ENCODE results near the gene TMEM209.
"Not testable (repeated sequence)": the region's sequence is repeated elsewhere in the genome, so short reads cannot be mapped to it uniquely, and the experiment has no call there.

Gene TMEM209

DNA sequence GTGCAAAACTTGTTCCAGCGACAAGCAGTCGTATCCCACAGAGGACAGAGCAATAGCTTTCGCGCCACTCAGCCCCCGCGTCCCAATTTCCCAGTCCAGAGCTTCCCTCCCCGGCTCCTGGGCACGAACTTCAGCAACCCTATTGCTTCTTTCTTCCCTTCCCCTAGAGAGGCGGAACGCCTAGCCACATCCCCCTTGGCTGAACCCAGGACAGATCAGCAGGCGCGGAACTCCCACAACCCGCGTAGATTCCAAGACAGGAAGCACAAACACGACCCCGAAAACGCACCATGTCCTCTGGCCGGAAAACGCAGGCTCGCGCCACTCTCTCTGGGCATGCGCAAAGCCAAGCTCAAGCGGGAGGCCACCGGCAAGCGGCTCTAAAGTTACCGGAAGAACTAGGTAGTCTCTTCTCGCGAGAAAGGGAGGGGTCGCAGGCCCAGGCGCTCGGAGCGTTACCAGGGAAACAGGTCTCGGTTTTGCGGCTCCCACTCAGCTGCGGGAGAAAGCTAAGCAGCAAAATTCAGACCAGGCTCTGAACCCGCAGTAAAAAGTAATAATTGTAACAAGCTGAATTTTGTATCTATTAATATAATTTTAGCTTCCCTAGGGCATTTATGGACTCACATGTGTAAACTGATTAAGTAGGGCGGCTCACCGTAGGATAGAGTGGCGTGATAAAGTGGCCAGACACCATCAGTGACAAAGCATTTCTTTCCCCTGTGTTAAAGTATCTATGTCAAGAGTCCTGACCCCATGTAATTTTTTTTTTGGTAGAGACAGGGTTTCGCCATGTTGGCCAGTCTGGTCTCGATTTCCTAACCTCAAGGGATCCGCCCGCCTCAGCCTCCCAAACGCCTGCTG is at the start of gene TMEM209:
TSS of gene TMEM209 (minus strand) at position 323 of the 864 bp plus-strand sequence. CDS start at position 292, 31 bp downstream.
- DNase-seq (ENCODE audit: low read depth) = peak; percentile 92

DNA sequence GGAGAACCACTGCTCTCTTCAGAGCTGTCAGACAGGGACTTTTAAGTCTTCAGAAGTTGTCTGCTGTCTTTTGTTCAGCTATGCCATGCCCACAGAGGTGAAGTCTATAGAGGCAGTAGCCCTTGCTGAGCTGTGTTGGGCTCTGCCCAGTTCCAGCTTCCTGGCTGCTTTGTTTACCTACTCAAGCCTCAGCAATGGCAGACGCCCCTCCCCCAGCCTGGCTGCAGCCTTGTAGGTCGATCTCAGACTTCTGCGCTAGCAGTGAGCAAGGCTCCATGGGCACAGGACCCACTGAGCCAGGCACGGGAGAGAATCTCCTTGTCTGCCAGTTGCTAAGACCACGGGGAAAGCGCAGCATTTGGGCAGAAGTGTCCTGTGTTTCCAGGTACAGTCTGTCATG is 49.3 kb upstream of the TMEM209 start:
- no peak for DNase-seq (ENCODE audit: low read depth)

DNA sequence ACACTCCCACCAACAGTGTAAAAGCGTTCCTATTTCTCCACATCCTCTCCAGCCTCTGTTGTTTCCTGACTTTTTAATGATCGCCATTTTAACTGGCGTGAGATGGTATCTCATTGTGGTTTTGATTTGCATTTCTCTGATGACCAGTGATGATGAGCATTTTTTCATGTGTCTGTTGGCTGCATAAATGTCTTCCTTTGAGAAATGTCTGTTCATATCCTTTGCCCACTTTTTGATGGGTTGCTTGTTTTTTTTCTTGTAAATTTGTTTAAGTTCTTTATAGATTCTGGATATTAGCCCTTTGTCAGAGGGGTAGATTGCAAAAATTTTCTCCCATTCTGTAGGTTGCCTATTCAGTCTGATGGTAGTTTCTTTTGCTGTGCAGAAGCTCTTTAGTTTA is 44.4 kb upstream of the TMEM209 start:
- DNase-seq (ENCODE audit: low read depth) = not testable (repeated sequence)

DNA sequence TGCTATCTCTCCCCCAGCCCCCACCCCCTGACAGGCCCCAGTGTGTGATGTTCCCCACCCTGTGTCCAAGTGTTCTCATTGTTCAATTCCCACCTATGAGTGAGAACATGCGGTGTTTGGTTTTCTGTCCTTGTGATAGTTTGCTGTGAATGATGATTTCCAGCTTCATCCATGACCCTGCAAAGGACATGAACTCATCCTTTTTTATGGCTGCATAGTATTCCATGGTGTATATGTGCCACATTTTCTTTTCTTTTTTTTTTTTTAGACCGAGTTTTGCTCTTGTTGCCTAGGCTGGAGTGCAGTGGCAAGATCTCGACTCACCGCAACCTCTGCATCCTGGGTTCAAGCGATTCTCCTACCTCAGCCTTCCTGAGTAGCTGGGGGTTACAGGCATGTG is 43.6 kb upstream of the TMEM209 start:
- not testable (repeated sequence) for DNase-seq (ENCODE audit: low read depth)

DNA sequence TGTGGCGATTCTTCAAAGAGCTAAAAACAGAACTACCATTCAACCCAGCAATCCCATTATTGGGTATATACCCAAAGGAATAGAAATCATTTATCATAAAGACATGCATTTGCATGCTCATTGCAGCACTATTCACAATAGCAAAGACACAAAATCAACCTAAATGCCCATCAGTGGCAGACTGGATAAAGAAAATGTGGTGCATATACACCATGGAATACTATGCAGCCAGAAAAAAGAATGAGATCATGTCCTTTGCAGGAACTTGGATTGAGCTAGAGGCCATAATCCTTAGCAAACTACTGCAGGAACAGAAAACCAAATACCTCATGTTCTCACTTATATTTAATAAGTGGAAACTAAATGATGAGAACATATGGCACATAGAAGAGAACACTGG is 41.3 kb upstream of the TMEM209 start:
- DNase-seq (ENCODE audit: low read depth) = not testable (repeated sequence)

DNA sequence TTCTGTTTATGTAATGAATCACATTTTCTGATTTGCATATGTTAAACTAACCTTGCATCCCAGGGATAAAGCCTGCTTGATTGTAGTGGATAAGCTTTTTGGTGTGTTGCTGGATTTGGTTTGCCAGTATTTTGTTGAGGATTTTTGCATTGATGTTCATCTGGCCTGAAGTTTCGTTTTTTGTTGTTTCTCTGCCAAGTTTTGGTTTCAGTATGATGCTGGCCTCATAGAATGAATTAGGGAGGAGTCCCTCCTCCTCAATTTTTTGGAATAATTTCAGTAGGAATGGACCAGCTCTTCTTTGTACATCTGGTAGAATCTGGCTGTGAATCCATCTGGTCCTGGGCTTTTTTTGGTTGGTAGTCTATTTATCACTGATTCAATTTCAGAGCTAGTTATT is 38.3 kb upstream of the TMEM209 start:
- DNase-seq (ENCODE audit: low read depth) = not testable (repeated sequence)

DNA sequence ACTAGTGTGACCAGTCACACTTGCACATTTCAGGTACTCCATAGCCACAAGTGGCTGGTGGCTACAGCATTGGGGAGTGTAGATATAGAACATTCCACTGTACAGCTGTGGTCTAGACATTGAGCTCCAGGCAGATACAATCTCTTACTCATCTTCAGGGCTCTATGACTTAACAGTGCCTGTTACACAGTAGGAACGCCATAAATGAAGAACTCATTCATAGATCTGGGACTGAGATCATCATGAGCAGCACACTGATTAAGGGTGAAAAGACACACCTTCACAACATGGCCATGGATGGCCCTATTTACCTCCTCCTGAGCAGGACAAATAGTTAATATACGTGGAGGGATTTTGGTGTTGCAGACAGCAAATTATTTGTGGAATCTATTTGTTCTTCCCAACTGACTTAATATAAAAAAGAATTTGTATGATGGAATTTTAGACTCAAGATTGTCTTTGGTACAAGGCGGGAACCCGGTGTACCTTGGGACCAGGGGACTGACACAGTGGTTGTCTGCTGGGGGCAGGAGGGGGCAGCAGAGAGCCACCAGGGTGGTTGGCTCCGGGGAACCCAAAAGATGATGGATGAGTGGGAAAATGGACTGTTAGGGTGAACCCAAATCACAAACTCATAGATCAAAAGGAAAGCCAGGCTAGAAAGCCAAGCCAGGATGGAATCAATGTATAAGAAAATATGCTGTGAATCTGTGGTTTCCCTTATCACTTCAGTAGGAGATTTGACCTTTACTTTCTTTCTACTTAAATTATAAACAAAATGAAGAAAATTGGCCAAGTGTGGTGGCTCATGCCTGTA is 37.2 kb upstream of the TMEM209 start:
- DNase-seq (ENCODE audit: low read depth) = peak; percentile 28

DNA sequence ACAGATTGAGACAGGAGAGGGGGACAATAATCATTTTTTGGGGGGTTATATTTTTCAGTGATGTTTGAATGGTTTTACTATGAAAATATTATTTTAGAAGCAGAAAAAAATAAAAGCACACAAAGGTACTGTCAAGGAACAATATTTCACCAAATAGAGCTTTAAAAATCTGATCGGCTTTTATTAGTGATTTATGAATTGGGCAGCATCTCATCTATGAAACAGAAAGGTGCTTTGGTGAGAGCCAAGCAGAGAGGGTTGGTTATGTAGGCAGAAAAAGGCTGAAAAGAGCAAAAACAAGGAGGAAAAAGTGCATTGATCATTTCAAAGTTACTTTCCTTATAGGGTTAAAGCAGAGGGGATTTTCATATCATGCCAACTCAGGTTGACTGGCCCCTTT is 35.0 kb upstream of the TMEM209 start:
- DNase-seq (ENCODE audit: low read depth) = no peak

DNA sequence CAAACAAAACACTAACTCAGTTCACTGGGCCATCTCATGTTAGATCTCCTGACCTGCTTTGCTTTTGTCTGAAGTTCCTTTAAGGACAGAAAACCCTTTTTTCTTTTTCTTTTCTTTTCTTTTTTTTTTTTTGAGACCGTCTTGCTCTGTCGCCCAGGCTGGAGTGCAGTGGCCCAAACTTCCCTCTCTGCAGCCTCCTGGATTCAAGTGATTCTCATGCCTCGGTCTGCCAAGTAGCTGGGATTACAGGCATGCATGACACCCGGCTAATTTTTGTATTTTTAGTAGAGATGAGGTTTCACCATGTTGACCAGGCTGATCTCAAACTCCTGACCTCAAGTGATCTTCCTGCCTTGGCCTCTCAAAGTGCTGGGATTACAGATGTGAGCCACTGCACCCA is 31.2 kb upstream of the TMEM209 start:
- not testable (repeated sequence) for DNase-seq (ENCODE audit: low read depth)

DNA sequence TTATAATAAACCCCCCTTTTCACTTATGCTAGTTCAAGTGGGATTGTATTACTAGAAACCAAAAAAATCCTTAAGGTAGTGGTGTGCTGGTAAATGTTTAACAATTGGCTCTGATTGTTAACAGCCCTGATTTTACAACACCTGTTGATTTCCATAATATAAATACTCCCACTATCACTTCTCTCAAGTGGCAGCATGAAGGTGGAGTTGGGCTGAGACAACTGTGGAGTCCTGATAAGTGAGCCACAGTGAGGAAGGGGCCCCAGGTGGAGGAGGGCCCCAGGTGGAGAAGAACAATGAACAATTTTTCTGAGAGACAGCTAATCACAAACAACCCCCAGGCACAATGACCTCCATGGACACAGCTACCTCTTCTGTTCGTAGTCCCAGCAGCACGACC is 28.9 kb upstream of the TMEM209 start:
- no peak for DNase-seq (ENCODE audit: low read depth)

DNA sequence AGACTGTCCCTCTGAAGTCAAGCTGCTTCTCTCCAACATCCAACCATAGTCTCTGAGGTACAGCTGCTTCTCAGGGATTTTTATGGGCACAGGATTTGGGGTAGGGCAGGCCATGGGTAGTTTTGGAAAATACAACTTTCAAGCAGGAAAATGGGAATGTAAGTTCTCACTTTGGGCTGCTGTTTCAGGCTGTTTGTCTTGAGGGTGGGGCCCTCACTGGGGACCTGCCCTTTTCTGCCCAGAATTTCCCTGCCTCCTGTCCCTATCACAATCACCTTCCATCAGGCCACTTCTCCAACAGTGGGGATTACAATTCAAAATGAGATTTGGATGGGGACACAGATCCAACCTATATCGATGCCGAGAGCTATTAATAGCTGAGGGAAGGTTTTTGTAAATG is 27.0 kb upstream of the TMEM209 start:
- DNase-seq (ENCODE audit: low read depth) = no peak

DNA sequence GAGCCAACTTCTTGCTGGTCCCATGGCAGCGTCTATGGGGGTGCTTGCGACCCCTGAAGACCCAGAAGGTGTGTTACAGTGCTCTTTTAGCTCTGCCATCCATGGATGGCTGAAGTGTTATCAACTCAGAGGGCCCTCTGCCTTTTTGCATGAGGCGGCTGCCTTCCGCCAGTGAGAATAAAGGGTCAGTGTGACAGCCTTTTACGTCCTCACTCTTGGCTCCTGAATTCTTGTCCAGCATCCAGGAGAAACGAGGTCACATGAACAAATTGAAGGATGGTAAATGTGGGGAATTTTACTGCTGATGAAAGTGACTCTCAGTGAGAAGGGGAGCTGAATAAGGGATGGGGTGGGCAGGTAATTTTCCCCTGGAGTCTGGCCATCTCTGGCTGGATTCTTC is 26.6 kb upstream of the TMEM209 start:
- no peak for DNase-seq (ENCODE audit: low read depth)

DNA sequence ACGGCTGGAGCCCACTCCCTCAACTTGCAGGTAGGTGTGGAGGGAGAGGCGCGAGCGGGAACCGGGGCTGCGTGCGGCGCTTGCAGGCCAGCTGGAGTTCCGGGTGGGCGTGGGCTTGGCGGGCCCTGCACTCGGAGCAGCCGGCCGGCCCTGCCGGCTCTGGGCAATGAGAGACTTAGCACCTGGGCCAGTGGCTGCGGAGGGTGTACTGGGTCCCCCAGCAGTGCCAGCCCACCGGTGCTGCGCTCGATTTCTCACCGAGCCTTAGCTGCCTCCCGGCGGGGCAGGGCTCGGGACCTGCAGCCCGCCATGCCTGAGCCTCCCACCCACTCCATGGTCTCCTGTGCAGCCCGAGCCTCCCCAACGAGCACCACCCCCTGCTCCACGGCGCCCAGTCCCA is 24.8 kb upstream of the TMEM209 start:
- DNase-seq (ENCODE audit: low read depth) = not testable (repeated sequence)

DNA sequence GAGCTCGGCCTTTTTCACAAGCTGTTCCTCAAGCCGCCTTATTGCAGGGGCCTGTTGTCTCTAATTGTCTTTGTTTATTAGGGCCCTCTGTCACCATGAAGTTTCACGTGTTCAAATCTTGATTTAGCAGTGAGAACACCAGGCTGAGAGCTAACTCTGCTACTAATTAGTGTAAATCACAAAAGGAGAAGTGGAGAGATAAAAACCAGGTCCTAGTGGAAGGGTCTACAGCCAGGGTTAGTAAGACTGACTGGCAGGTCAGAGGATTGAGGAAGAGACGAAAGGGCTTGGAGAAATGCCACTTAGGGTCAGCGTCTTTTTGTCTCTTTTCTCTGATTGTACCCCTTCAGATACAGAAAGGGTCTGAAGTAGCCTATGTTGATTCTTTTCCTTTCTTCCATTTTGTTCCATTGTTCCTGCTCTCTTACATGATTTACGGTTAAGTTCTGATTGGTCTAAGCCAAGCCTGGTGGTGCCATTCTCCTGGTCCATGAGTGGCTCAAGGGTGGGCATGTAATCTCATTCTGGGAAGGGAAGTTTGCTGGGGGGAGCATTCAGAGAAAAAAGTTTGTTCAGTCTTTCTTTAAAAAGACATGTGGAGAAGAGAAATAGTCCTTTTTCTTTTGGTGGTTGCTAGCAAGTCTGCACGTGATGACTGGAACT is 23.8 kb upstream of the TMEM209 start:
- no peak for DNase-seq (ENCODE audit: low read depth)

DNA sequence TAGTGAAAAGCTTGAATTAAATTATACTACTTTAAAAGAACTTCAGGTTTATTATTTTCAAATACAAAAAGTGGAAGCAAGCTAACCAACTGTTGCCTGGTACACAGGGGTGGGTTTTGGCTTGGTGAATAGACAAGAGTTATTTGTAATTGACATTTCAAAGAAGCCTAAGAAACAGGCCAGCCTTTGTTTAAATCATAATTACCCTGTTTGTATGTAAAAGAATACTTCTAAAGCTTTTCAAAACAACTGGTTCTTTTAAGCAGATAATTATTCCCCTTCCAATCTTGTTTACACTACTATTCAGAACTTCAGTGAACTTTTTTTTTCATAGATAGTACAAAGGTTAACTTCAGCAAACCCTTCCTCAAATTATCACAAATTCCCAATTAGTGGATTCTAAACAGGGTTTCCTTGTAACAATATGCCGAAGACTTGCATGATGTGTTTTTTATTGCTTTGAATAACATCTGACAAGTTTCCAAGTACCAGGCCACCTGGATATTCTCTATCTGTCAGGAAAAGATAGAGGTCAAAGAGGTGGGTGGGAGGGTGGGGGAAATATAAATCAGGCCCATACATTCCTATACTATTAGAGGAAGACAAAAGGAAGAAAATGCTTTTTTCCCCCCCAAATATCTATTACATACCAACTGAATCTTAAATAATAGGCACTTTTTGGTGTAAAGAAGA is 22.8 kb upstream of the TMEM209 start:
- no peak for DNase-seq (ENCODE audit: low read depth)

DNA sequence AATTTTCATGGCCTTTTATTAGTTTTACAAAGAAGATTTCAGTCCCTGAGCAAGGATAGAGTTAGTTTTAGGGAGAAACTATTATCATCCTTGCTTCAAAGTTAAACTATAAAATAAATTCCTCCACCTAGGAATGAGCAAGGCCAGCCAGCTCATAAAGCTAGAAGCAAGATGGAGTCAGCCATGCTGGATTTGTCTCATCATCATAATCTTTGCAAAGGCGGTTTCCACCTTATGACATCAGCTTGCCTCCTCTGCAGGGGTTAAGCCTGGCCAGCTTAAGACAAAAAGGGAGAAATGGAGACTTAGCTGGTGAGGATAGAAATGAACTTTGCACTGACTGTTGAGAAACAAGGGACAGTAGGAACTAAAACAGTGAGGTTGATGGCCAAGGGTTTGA is 21.1 kb upstream of the TMEM209 start:
- no peak for DNase-seq (ENCODE audit: low read depth)

DNA sequence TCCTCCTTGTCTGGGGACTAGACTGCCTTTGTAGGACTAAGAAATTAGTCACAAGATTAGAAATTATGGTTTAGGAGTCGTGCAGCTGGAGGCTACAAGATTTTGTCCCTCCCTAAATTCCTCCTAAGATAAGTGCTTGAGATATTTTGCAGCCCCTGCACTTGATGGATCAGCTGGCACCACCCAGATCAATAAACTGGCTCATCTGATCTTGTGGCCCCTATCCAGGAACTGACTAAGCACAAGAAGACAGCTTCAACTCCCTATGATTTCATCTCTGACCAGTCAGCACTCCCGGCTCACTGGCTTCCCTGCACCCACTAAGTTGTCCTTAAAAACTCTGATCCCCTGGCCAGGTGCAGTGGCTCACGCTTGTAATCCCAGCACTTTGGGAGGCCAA is 19.7 kb upstream of the TMEM209 start:
- not testable (repeated sequence) for DNase-seq (ENCODE audit: low read depth)

DNA sequence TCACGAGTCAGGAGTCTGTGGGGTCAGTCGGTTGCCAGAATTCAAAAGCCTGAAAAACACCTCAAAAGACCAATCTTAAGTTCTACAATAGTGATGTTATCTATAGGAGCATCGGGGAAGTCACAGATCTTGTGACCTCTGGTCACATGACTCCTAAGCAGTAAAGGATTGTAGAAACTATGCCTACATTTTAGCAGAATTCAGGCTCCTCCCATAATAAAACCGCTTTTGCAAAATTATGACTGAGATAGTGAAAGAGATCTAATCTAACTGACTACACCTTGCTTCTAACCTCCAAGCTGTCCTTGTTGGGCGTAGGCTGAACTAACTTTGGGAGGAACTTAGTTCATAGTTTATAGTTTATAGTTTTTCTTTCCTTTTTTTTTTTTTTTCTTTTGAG is 19.0 kb upstream of the TMEM209 start:
- no peak for DNase-seq (ENCODE audit: low read depth)

DNA sequence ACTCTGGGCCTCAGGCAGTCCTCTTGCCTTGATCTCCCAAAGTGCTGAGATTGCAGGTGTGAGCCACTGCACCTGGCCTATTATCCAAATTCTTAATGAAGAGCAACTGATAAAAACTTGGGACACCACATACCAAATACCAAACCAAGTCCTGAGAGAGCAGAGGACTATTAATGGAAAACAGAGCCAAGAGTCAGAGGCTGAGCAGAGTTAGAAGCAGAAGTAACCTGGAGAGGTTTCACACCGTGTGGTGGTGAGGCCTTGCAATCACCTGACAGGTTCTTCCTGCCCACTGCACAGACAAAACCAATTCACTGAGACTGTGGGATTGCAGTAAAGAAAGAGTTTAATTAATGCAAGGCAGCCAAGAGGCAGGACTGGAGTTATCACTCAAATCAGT is 18.4 kb upstream of the TMEM209 start:
- DNase-seq (ENCODE audit: low read depth) = no peak

DNA sequence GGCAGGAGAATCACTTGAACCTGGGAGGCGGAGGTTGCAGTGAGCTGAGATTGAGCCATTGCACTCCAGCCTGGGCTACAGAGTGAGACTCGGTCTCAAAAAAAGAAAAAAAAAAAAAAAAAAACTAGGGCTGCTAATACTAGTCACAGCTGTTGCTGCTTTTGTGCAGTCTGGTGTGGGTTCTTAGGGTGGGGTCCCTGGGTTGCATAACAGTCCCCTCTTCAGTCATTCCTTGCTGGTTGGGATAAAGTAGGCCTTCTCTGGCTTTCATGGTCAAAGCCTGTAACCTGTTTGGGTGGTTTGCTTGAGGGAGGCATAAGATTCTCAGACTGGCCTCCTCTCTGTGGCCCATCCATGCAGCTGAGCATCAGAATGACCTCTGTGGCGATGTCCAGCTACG is 16.5 kb upstream of the TMEM209 start:
- no peak for DNase-seq (ENCODE audit: low read depth)

DNA sequence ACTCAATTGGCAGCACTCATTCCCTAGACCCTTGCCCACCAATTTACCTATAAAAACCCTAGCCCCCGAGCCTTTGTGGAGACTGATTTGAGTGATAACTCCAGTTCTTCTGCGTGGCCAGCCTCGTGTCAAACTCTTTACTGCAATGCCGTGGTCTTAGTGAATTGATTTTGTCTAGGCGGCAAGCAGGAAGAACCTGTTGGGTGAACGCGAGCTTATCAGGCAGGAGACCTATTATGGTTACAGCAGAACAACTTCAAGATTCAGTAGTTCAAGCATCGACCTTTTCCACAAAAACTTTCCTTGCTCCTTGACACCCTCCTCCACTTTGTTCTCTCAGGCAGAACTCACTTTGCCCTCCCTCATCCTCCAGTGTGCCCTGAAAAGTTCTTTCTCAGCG is 14.7 kb upstream of the TMEM209 start:
- DNase-seq (ENCODE audit: low read depth) = no peak

Measured in stimulated activated CD4-positive, alpha-beta T cell treated with anti-CD3 and anti-CD28 coated beads, Interleukin-2, amount 100 ng/mL, for 4 hours (primary cell).